Kasumi-1 (cell line): ENCODE measurements around the gene TAS1R3.

Experiments
- DNase-seq, 2 experiments: peaks; one replicate each; lab custom pipeline; 2025; lab: John Stamatoyannopoulos, UW

The TAS1R3 gene

DNA sequence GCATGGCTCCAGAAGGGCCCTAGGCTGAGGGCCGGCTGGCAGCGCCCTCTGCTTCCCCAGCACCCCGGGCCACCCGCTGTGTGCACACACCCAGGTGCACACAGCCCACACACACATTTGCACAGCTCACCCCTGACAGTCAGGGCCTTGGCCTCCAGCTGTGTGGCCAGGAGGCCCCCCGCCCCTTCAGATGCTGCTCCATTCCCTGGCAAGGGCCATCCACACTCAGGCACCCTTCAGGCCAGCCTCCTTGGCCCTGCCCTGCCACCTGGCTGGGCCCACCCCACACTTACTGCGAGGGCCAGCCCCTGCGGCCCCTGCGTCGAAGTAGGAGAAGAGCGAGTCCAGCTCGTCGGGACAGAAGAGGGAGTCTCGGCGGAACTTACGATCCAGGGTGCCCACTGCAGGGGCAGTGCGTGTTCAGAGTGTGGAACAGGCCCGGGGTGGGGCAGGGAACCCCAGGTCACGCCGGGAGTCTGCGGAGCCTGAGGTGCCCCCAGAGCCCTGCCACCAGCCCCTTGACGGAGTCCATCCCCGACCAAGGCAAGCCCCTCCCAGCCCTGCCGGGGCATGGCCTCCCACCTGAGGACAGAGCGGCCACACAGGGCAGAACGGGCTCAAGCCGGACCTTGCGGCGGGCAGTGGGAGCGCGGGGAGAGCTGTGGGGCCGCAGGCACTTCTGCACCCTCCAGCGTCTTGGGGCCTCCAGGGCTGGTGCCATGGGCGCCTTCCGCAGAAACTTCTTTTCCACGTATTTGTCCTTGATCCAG, 35.7 kb upstream of the TAS1R3 start:
- no peak for DNase-seq

- DNase-seq = no peak
Measured at GRCh38 chr1:1296070-1297061, 34.7 kb upstream of the TAS1R3 start.

DNA sequence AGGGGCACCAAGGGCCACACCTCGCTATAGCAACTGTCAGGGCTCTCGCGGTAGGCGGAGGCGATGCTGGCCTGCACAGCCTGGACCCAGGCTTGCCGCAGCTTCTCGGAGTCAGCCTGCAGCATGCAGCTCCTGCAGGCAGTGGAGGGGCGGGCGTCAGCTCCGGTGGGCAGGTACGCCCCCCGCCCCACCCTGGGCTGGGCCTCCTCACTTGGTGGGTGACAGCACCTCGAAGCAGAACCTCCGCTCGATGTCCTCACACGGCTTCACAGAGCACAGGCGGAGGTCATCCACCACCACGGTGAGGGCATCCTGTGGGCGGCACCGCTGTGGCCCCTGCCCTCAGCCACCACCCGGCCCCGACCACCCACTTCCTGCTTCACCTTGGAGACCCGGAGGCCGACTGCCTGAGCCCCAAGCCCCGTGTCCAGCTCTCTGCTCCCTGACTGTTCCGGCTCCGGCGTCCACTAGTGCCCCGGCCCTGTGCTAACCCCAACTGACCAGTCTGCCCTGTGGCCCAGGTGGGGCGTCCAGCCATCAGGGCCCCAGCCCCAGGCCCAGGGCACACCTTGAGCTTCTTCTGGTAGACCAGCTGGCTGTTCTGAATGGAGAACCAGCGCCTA, 33.2 kb upstream of the TAS1R3 start:
- no peak for DNase-seq

DNA sequence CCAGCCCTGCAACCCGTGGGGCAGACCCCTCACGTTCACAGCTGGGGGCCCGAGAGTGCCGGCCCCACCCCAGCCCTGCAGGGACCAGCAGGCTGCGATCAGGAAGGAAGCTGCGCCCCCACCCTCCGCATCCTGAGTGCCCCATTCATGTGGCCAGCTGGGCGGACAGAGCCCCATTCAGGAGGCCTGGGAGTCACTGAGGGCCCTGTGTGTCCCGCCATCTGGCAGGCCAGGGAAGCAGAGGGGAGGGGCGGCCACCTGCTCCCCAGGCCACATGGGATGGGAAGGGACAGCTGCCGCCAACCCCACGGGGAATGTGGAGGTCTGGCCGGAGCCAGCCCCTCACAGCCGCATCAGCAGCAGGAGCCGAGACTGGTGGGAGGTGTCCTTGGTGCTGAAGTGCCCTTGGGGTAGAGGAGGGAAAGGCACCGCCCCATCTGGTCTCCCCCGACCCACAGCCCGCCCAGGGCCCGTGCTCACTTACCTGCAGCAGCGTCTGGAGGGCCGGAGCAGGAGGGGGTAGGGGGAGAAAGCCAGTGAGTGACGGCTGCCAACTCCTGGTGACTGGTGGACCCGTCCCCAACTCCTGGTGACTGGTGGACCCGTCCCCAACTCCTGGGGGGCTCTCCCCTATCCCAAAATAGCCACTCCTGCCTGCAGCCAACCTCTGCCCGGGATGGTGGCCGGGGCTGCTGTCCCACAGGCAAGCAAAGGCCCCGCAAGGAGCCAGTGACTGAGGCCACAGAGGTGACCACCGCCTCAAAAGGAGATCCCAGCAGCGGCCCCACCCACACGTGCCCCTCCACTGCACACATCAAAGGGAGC, 32.0 kb upstream of the TAS1R3 start:
- DNase-seq = peak; percentile 28 to 33

- DNase-seq = peak in 1 of 2 experiments; percentile 12
Measured at GRCh38 chr1:1299686-1300351, 31.3 kb upstream of the TAS1R3 start.

DNA sequence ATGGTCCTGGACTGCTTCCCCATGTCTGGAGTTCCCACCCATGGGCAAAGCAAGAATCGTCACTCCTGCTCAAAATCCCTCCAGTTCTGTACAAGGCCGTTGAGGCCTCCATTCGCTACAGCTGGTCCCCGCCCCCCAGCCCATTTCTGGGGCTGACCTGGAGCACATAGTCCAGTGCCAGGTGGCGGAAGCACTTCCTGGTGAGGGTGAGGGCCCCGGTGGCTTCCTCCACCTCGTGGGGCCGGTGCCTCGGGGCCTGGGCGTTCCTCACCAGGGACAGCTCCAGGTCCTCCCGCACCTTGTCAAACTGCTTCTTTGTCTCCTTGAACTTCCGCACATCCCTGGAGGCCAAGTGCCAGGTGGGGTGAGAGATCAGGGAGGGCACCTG, 30.7 kb upstream of the TAS1R3 start:
- DNase-seq = no peak

DNA sequence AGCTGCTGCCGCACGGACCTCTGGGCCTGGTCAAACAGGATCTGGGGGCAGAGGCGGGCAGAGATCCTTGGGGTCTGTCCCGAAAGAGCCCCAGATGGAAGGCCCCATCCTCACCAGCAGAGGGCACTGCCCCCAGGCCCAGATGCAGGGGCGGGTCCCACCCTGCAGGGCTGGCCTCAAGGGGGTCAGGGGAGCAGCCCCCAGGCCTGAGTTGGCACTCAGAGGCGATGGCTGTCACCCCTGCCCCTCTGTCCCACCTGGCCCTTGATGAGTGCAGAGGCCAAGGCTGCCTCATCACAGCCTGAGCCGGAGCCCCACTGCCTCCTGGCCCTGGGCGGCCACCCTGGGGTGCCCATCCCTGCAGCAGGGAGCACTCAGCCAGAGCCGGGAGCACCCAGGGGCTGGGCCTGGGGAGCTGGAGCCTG, 29.1 kb upstream of the TAS1R3 start:
- DNase-seq = peak in 1 of 2 experiments; percentile 17

- DNase-seq = no peak
Measured at GRCh38 chr1:1302951-1303509, 28.1 kb upstream of the TAS1R3 start.

GRCh38 chr1:1303736-1304135, 27.3 kb upstream of the TAS1R3 start:
- DNase-seq = no peak

DNA sequence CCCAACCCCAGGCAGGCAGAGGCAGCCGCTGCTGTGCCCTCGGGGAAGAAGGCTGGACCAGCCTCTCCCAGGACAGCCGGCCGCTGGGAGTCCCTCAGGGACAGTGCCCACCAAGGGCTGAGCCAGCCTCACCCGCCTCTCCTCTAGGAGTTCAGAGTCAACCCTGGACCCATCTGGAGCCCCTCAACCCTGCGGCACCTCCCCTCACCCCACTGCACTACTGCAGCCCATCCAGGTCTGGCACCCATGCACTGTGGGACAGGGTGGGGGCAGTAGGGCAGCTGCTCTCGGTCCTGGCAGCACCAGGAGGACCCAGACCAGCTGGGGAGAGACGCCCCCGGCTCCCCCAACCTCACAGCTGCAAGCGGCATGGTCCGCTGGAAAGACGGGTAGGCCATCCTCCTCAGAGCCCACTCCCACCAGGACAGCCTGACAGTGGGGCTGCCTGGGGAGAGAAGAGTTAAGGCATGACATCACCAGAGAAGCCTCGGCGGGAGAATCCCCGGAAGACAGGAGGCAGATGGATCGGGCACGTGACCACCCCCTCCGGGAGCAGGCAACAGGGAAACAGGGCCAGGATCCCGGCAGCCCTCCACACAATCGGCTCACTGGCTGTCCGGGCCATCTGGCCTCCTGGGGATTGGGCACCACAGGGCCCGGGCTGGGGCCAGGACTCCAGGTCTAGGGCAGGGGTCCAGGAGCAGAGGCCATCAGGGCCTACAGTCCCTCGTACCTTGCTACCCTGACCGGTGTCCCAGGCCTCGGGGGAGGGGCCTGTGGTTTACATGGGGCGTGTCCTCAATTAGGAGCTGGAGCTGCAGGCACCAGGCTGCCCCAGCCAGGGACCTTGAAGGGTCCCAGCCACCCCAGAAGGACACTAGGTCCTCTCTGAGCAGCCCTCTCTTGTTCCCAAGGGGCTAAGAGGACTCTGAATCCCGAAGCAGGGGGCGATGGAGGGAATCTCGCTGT, 26.5 kb upstream of the TAS1R3 start:
- DNase-seq = no peak

DNA sequence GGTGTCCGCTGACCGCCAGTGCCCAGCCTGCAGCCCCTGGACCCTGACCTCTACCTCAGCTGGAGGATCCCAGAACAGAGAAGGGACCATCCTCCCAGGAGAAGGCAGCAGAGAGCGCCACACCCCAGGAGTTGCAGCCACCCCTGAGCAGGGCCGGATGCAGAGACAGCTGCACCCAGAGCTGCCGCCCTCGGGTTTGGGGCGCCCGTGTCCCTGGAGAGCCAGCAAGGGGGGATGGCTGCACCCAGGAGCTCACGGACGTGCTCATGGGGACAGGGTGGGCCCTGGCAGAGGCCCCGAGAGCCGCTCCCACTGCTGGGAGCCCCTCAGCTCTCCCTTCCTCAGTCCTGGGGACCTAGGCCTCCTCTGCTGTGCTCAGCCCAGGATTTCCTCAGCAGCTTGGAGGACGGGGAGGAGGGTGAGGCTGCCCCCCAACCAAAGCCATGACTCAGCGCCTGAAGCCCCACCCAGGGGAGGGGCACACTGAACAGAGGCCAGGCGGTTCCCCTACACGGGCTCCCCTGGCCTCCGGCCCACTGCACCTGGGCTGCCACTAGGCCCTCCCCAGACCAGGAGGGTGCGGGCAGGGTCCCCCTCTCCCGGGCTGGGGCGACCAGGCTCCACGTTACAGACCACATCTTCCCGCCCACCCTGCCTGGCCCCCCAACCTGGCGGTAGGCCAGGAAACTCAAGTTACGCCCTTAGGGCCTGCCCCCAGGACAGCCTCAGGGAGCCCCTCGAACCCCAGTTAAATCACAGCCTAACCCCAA, 25.6 kb upstream of the TAS1R3 start:
- peak; percentile 68 to 77 for DNase-seq

DNA sequence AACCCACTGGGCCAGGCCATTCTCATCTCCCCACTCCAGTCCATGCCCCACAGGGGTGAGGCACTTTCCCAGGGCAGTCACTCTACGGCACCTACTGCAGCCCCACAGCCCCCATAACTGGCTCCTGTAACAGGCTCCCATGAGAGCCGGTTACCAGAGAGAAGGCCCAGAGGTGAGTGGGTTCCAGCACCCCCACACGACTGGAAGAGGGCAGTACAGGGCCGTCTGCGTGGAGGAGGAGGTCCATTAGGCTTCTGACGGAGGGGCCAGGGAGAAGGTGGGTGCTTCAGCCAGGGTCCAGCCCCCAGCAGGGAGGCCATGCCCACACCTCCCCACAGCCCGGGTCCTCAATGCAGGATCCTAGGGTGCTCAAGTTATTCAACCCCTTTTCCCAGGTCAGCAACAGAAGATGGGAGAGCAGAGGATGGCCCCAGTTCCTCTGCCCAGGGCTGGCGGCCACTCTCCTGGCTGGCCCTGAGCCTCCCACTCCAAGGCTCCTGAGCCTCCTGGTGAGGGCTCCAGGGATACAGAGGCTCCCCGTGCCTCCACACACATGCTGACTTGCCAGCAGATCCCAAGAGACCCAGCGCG, 24.9 kb upstream of the TAS1R3 start:
- no peak for DNase-seq

DNA sequence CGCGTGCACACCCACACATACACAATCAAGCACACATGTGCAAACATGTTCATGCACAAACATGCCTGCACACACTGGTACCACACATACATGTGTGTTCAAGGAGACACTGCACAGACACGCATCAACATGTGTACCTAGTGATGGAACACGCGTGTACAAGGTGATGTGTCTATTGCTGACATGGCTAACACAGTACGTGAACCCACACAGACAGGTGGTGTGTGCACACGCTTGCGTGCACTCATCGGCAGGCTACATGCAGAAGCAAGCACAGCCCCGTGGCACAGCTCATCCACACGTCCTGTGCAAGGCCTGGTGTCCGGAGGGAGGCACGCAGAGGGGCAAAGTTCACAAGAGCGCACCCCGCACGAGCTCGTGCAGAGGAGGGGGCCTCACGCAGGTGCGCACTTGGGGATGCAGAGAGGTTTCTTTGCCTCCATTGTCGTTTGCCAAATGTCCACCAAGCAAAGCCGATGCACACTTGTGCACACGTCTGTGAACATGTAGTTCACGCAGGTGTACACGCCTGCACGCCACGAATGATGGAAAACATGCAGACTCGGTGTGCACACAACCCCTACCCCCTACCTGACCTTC, 24.3 kb upstream of the TAS1R3 start:
- no peak for DNase-seq

- DNase-seq = no peak
Measured at GRCh38 chr1:1307261-1307922, 23.7 kb upstream of the TAS1R3 start.

DNA sequence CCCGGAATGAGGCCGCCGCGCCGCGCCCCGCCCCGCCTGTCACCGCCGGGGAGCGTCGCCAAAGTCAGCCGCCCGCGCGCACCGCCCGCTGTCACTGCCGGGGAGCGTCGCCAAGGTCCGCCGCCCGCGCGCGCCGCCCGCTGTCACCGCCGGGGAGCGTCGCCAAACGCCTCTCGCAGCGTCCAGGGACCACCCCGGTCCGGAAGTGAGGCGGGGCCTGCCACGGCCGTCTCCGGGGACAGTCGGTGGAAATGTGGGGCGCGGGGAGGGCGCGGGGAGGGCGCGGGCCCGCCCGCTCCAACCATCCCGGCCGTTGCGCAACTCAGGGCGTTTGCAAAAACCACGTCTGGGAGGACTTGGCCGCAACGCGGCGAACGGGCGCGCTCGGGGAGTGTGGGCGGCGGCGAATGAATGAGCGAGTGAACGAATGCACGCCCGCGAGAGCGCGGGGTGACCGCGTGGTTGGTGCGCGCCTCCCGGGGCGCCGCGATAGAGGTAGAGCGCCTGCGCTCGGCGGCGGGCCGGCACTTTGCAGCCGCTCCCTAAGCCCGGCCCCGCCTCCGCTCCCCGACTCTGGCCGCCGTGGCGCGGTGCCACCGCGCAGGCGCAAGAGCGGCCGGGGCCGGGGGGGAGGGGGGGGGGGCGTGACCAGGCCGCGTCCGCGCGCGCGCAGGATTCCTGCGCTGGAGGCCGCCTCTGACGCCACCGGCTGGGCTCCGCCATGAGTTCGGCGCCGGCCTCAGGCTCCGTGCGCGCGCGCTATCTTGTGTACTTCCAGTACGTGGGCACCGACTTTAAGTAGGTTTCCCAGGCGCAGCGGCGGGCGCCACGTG, 22.9 kb upstream of the TAS1R3 start, which contains the start of the genes ACAP3 and PUSL1:
Gene ACAP3, minus strand, starts transcription at position 8 of the 833 bp plus-strand sequence. CDS start 115 bp downstream, outside the sequence.
Gene PUSL1, plus strand, starts transcription at position 675 of the 833 bp plus-strand sequence. Its CDS starts 47 bp downstream, at position 722.
- DNase-seq = peak; percentile 72 to 76

DNA sequence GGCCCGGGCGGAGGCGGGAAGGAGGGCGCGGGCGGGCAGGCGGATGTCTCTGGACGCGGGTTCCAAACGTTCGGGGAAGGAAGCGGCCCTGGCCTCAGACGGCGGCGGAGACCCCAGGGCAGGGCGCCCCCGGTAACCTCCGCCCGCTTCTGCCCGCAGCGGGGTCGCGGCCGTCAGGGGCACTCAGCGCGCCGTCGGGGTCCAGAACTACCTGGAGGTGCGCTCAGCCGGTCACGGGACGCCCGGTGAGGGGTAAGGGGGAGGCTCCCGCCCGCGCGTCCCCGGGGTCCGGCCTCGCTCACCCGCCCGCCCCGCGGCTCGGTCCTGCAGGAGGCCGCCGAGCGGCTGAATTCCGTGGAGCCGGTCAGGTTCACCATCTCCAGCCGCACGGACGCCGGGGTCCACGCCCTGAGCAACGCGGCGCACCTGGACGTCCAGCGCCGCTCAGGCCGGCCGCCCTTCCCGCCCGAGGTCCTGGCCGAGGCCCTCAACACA, 22.3 kb upstream of the TAS1R3 start:
- DNase-seq = no peak
